Vagina (tissue), 2 donors: ENCODE results near the gene TMCO5A. TPM values are rescaled to one million over a fixed set of nuclear protein-coding genes. Genes with fewer than 3 reads are reported as not detected.

Experiments used
- DNase-seq, 2 donors: peaks; one replicate each; pipeline ENCODE4 v3.0.0-alpha.2; 2017; ENCODE audit errors: extremely low spot score in 2 of 2
- H3K27ac ChIP-seq: fragments of 200-600 bp; sonication (generic); one replicate; pipeline ENCODE4 v1.5.1; 2019
- H3K27me3 ChIP-seq: fragments of 200-600 bp; sonication (generic); one replicate; pipeline ENCODE4 v1.5.1; 2019
- H3K36me3 ChIP-seq, 2 donors: fragments of 200-600 bp; sonication (generic); one replicate each; pipeline ENCODE4 v1.5.1; 2017 to 2019
- H3K4me1 ChIP-seq: fragments of 200-600 bp; sonication (generic); one replicate; pipeline ENCODE4 v1.5.1; 2019
- H3K4me3 ChIP-seq, 2 donors: fragments of 200-600 bp; sonication (generic); 1 replicate in 1 of 2; 2 replicates in 1 of 2; pipeline ENCODE4 v1.5.1; 2016 to 2019
- H3K9me3 ChIP-seq: fragments of 200-600 bp; sonication (generic); one replicate; pipeline ENCODE4 v1.5.1; 2019
- CTCF ChIP-seq, 3 experiments: fragments of 450-650 bp in 2 of 3; fragments of 200-600 bp in 1 of 3; sonication (generic) in 1 of 3; IDR thresholded peaks; one replicate each; pipeline ENCODE4 v1.5.1; 2017 to 2019; ENCODE audit warnings: antibody characterized with exemption in 3 of 3, mild to moderate bottlenecking in 2 of 3, moderate library complexity in 2 of 3
- POLR2A ChIP-seq, 2 donors: fragments of 450-650 bp; IDR thresholded peaks; one replicate each; pipeline ENCODE4 v1.6.1; 2017; ENCODE audit warnings: antibody characterized with exemption in 2 of 2, mild to moderate bottlenecking in 2 of 2, moderate library complexity in 2 of 2
- POLR2AphosphoS5 ChIP-seq, 2 donors: sonication (generic); formaldehyde crosslinking; IDR thresholded peaks; one replicate each; pipeline ENCODE4 v1.9.0; 2017; ENCODE audit warnings: antibody characterized with exemption in 2 of 2, mild to moderate bottlenecking in 2 of 2, low read depth in 1 of 2; ENCODE audit not compliant: insufficient read depth in 1 of 2
- intact Hi-C: fragments of 100-400 bp; cut with DNase I; formaldehyde crosslinking; loops from one replicate; pipeline ENCODE4 v1.15.1; 2023
- total RNA-seq: library from RNA; depleted of rRNA; stranded (reverse); fragments of >200 nt; gene quantifications from one replicate; pipeline ENCODE4 v1.2.3, GENCODE V29; 2016

The TMCO5A gene
- total RNA-seq: not detected

GRCh38 chr15:37934340-37934739 lies at the start of gene TMCO5A:
TSS of gene TMCO5A (plus strand) at chr15:37934640. CDS start at chr15:37936324, 1,684 bp downstream.
- no peak within 1 kb of the TSS for H3K4me3 ChIP-seq
- no peak within 1 kb of the TSS for H3K27ac ChIP-seq
- no peaks in the 10 kb centered on the region for H3K36me3 ChIP-seq
- no peaks in the 10 kb centered on the region for H3K4me1 ChIP-seq
- DNase-seq: no peak
- intact Hi-C loops: no loop called here
- H3K9me3 ChIP-seq: no peaks in the 10 kb centered on the region
- H3K27me3 ChIP-seq: no peaks in the 10 kb centered on the region
- TF ChIP-seq CTCF (IDR thresholded peaks at IDR 0.05) (no peak), POLR2A (IDR thresholded peaks at IDR 0.05) (no peak), POLR2AphosphoS5 (IDR thresholded peaks at IDR 0.05; ENCODE audit: insufficient read depth in 1 of 2, low read depth in 1 of 2) (no peak)

DNA sequence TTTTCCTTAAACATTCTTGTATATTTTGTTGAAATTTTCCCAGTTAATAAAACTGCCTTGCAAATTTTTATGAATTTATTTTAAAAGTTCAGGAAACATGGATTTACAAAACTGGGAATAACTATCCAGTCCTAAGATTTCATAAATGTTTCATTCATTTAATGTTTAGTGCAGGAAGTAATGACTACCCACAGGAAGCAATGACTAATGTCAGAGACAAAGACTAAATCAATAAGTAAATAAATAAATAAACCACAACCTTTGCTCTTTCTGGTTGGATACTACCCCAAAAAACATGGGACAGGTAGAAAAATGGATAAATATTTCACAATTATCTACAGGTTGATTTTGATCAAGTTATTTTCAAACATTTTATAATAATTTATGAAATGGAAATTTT lies 48.8 kb upstream of the TMCO5A start:
- Histone ChIP-seq H3K4me1 (no peaks in the 10 kb centered on the region), H3K9me3 (no peaks in the 10 kb centered on the region), H3K4me3 (no peak overlapping the region), H3K27ac (no peak overlapping the region), H3K36me3 (no peaks in the 10 kb centered on the region), H3K27me3 (no peaks in the 10 kb centered on the region)
- intact Hi-C loops: no loop called here
- no peak for DNase-seq
- no peak for TF ChIP-seq POLR2AphosphoS5 (IDR thresholded peaks at IDR 0.05; ENCODE audit: insufficient read depth in 1 of 2, low read depth in 1 of 2)
- TF ChIP-seq CTCF (IDR thresholded peaks at IDR 0.05): no peak
- TF ChIP-seq POLR2A (IDR thresholded peaks at IDR 0.05): no peak

GRCh38 chr15:37888356-37888755 lies 46.1 kb upstream of the TMCO5A start:
- no peak overlapping the region for H3K4me3 ChIP-seq
- no peak overlapping the region for H3K27ac ChIP-seq
- no peaks in the 10 kb centered on the region for H3K27me3 ChIP-seq
- no peaks in the 10 kb centered on the region for H3K36me3 ChIP-seq
- no peaks in the 10 kb centered on the region for H3K9me3 ChIP-seq
- no peak for DNase-seq
- intact Hi-C loops: no loop called here
- H3K4me1 ChIP-seq: no peaks in the 10 kb centered on the region
- no peak for TF ChIP-seq POLR2AphosphoS5 (IDR thresholded peaks at IDR 0.05; ENCODE audit: insufficient read depth in 1 of 2, low read depth in 1 of 2)
- no peak for TF ChIP-seq CTCF (IDR thresholded peaks at IDR 0.05)
- TF ChIP-seq POLR2A (IDR thresholded peaks at IDR 0.05): no peak

DNA sequence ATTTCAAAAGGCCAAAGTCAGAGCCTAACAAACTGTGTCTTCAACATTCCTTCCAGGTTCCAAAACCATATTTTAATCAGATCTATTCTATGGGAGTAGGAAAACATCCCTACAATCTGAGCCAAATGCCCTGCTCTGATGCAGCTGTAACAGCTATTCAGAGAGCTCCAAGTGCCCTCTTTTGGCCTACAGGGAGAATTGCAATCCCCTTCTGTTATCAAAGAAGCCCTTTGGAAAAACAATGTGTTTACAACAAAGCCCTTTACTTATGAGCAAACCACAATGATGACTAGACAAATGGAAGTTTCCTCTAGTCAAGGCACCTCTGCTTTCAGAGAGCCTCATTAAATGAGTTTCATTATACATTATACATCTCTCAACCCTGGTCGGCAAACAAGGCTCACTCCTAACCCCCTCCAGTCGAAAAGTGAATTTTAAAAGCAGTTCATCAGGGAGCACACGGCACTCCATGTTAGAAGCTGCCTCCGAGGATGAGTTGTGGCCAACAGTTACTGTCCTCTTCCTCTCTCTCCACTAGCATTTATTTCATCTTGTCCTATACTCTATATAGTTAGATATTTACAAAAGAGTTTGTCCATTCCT lies 42.6 kb upstream of the TMCO5A start:
- TF ChIP-seq CTCF (IDR thresholded peaks at IDR 0.05): peak; percentile 21 to 37 (median 31)
- TF ChIP-seq POLR2A (IDR thresholded peaks at IDR 0.05): no peak
- TF ChIP-seq POLR2AphosphoS5 (IDR thresholded peaks at IDR 0.05; ENCODE audit: insufficient read depth in 1 of 2, low read depth in 1 of 2): no peak
- intact Hi-C loops: no loop called here
- no peaks in the 10 kb centered on the region for H3K4me1 ChIP-seq

DNA sequence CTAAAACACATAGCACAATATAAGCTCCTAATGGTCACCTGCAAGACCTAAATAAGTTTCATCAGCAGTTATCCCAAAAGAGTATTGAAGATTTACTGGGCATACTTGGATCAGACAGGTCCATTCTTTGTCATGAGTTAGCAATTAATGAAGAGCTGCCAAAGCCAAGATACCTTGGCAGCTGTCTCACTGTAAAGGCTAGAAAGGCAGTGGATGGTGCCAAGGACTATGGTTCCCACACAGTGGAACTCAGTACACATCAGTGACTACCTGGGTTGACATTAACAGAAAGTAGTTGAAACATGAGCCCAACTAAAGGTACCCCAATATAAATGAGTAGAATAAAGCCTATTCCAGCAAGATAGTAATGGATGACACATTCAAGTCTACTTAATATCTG lies 41.1 kb upstream of the TMCO5A start:
- intact Hi-C loops: no loop called here
- Histone ChIP-seq H3K9me3 (no peaks in the 10 kb centered on the region), H3K4me3 (no peak overlapping the region), H3K36me3 (no peaks in the 10 kb centered on the region), H3K27me3 (no peaks in the 10 kb centered on the region), H3K4me1 (no peaks in the 10 kb centered on the region), H3K27ac (no peak overlapping the region)
- no peak for DNase-seq
- no peak for TF ChIP-seq CTCF (IDR thresholded peaks at IDR 0.05)
- TF ChIP-seq POLR2A (IDR thresholded peaks at IDR 0.05): no peak
- TF ChIP-seq POLR2AphosphoS5 (IDR thresholded peaks at IDR 0.05; ENCODE audit: insufficient read depth in 1 of 2, low read depth in 1 of 2): no peak

More for the DNA sequence above, 42.6 kb upstream of the TMCO5A start:
- DNase-seq: no peak
- H3K4me3 ChIP-seq: no peak overlapping the region
- no peaks in the 10 kb centered on the region for H3K9me3 ChIP-seq
- no peak overlapping the region for H3K27ac ChIP-seq
- no peaks in the 10 kb centered on the region for H3K27me3 ChIP-seq
- no peaks in the 10 kb centered on the region for H3K36me3 ChIP-seq
